K562 (cell line): Measurements from ENCODE around the gene SHMT1. TPM values are rescaled to one million over a fixed set of nuclear protein-coding genes. Genes with fewer than 3 reads are reported as not detected.
A peak's percentile ranks its signal among the peaks of the same experiment; 100 is the strongest.
"Not testable (repeated sequence)": the region's sequence is repeated elsewhere in the genome, so short reads cannot be mapped to it uniquely, and the experiment has no call there.

Experiments used
- ATAC-seq: fragments of 200-7000 bp; cut with Tn5 transposase; 3 replicates; pipeline ENCODE4 v1.9.1; 2020; ENCODE audit warnings: moderate library complexity
- BruUV-seq: library from RNA; stranded (reverse); fragments of 400-500 nt; replicated peaks from 2 replicates; lab custom pipeline; 2021; lab: Mats Ljungman, UMichigan
- CTCF ChIA-PET: fragments of 300-600 bp; formaldehyde crosslinking; extraction: SDS; loops from one replicate; lab custom pipeline; 2021; ENCODE audit warnings: low intra/inter-chr PET ratio; lab: Yijun Ruan, JAX
- POLR2A ChIA-PET: fragments of 300-600, 350-650 bp; sonication (Branson Sonifier 250); formaldehyde crosslinking; extraction: SDS; loops from one replicate; lab custom pipeline; 2021; ENCODE audit warnings: antibody characterized with exemption, inconsistent platforms; lab: Yijun Ruan, JAX
- DNase-seq, 4 experiments: peaks; one replicate each; pipeline versions ENCODE4 v3.0.0 to v3.0.0-alpha.2; 2011 to 2018; ENCODE audit warnings: low spot score in 3 of 4, mixed read lengths in 3 of 4; ENCODE audit errors: extremely low read depth in 1 of 4
- FAIRE-seq: peaks from 2 replicates; lab custom pipeline; 2011; peaks lifted over from hg19 to GRCh38; lab: Jason Lieb, UNC
- H2AFZ ChIP-seq: 2 replicates; pipeline ENCODE4 v1.6.0; 2011; ENCODE audit warnings: low read depth, low read length, control low read depth, inconsistent platforms
- H3K27ac ChIP-seq: fragments of 200-600 bp; 3 replicates; pipeline ENCODE4 v1.8.0; 2011; ENCODE audit warnings: low read depth, mild to moderate bottlenecking, control low read depth, inconsistent platforms, low read length, moderate library complexity, mixed read lengths; ENCODE audit errors: extremely low read depth
- H3K27me3 ChIP-seq, 2 experiments: fragments of 300-600 bp in 1 of 2; 2 replicates in 1 of 2; 3 replicates in 1 of 2; pipeline versions ENCODE4 v1.6.0 to v1.8.0; 2011; ENCODE audit warnings: inconsistent platforms in 2 of 2, low read length in 2 of 2, mild to moderate bottlenecking in 1 of 2, mixed read lengths in 1 of 2, moderate library complexity in 1 of 2; ENCODE audit not compliant: control insufficient read depth in 2 of 2, insufficient read depth in 2 of 2
- H3K36me3 ChIP-seq: fragments of 300-600 bp; 3 replicates; pipeline ENCODE4 v1.8.0; 2011; ENCODE audit warnings: mild to moderate bottlenecking, low read length, inconsistent platforms; ENCODE audit not compliant: control insufficient read depth, insufficient read depth
- H3K4me1 ChIP-seq, 2 experiments: fragments of 200-600 bp in 1 of 2; replicated peaks in 1 of 2; 2 replicates in 1 of 2; 3 replicates in 1 of 2; pipeline versions ENCODE4 v1.5.1 to v1.8.0; 2011; ENCODE audit warnings: inconsistent platforms in 2 of 2, low read length in 2 of 2, mild to moderate bottlenecking in 1 of 2, mixed read lengths in 1 of 2, moderate library complexity in 1 of 2; ENCODE audit not compliant: control insufficient read depth in 2 of 2, insufficient read depth in 2 of 2
- H3K4me2 ChIP-seq: 2 replicates; pipeline ENCODE4 v1.6.1; 2011; ENCODE audit warnings: low read length, control low read depth, inconsistent platforms, mixed read lengths; ENCODE audit not compliant: insufficient read depth
- H3K4me3 ChIP-seq: fragments of 200-600 bp; sonication (generic), shearing (Covaris generic); 2 replicates; pipeline ENCODE4 v1.5.1; 2016; ENCODE audit warnings: control low read depth, inconsistent platforms
- H3K79me2 ChIP-seq: fragments of 200-600 bp; 3 replicates; pipeline ENCODE4 v1.8.0; 2011; ENCODE audit warnings: low read length, inconsistent platforms; ENCODE audit not compliant: control insufficient read depth, insufficient read depth
- H3K9ac ChIP-seq, 2 experiments: 2 replicates each; pipeline versions ENCODE4 v1.6.0 to v1.6.1; 2011; ENCODE audit warnings: low read depth in 2 of 2, low read length in 2 of 2, control low read depth in 1 of 2, inconsistent platforms in 1 of 2, mild to moderate bottlenecking in 1 of 2, mixed read lengths in 1 of 2; ENCODE audit not compliant: insufficient read depth in 1 of 2
- H3K9me1 ChIP-seq: one replicate; pipeline ENCODE4 v1.6.0; 2011; ENCODE audit warnings: inconsistent platforms, mild to moderate bottlenecking, low read length, moderate library complexity; ENCODE audit not compliant: control insufficient read depth, insufficient read depth
- H3K9me3 ChIP-seq: replicated peaks from 2 replicates; pipeline ENCODE4 v1.5.1; 2011; ENCODE audit warnings: low read depth, low read length, inconsistent platforms; ENCODE audit not compliant: control insufficient read depth, insufficient read depth
- H4K20me1 ChIP-seq: replicated peaks from 2 replicates; pipeline ENCODE4 v1.6.1; 2011; ENCODE audit warnings: low read length, inconsistent platforms, mixed read lengths; ENCODE audit not compliant: control insufficient read depth, insufficient read depth
- ARID1B ChIP-seq: fragments of 450-650 bp; IDR thresholded peaks from 2 replicates; pipeline ENCODE4 v1.6.1; 2016; ENCODE audit warnings: antibody characterized with exemption, mild to moderate bottlenecking, inconsistent platforms
- ATF3 ChIP-seq, 2 experiments: fragments of 450-650 bp in 1 of 2; sonication (generic) in 1 of 2; formaldehyde crosslinking in 1 of 2; IDR thresholded peaks in 1 of 2; conservative IDR thresholded peaks in 1 of 2; 2 replicates each; pipeline versions ENCODE4 v1.6.1 to v1.8.1; 2016 to 2023; ENCODE audit warnings: mild to moderate bottlenecking in 2 of 2, moderate library complexity in 2 of 2, inconsistent platforms in 1 of 2, missing genetic modification reagents in 1 of 2
- CBFA2T2 ChIP-seq: fragments of 450-650 bp; conservative IDR thresholded peaks from 2 replicates; pipeline ENCODE4 v1.6.1; 2017; ENCODE audit warnings: mild to moderate bottlenecking
- CBFA2T3 ChIP-seq: fragments of 450-650 bp; IDR thresholded peaks from 2 replicates; pipeline ENCODE4 v1.6.1; 2017
- CTBP1 ChIP-seq: fragments of 450-650 bp; IDR thresholded peaks from 2 replicates; pipeline ENCODE4 v1.6.1; 2016; ENCODE audit warnings: borderline replicate concordance
- DPF2 ChIP-seq: fragments of 450-650 bp; IDR thresholded peaks from 2 replicates; pipeline ENCODE4 v1.6.1; 2016
- EGR1 ChIP-seq: fragments of 450-650 bp; conservative IDR thresholded peaks from 2 replicates; pipeline ENCODE4 v1.6.1; 2017; ENCODE audit warnings: mild to moderate bottlenecking
- FOSL1 ChIP-seq: fragments of 200-800 bp; sonication (Bioruptor generic); conservative IDR thresholded peaks from 2 replicates; pipeline ENCODE4 v1.6.1; 2016; ENCODE audit warnings: missing genetic modification characterization, missing compliant biosample characterization
- JUND ChIP-seq, 2 experiments: IDR thresholded peaks; 2 replicates in 1 of 2; 3 replicates in 1 of 2; pipeline ENCODE4 v1.6.1; 2011; ENCODE audit warnings: borderline replicate concordance in 2 of 2, low read depth in 2 of 2, low read length in 2 of 2, improper control_type of control experiment in 1 of 2, missing biosample characterization in 1 of 2, missing genetic modification characterization in 1 of 2, missing genetic modification reagents in 1 of 2
- KDM1A ChIP-seq, 2 experiments: fragments of 450-650 bp; IDR thresholded peaks; 2 replicates each; pipeline ENCODE4 v1.6.1; 2016; ENCODE audit warnings: mild to moderate bottlenecking in 2 of 2
- RCOR1 ChIP-seq, 2 experiments: IDR thresholded peaks; 2 replicates each; pipeline ENCODE4 v1.6.1; 2012; ENCODE audit warnings: low read depth in 2 of 2, low read length in 2 of 2, borderline replicate concordance in 1 of 2, improper control_type of control experiment in 1 of 2
- SMARCA4 ChIP-seq: fragments of 450-650 bp; IDR thresholded peaks from 2 replicates; pipeline ENCODE4 v1.6.1; 2016
- SMARCE1 ChIP-seq: fragments of 450-650 bp; IDR thresholded peaks from 2 replicates; pipeline ENCODE4 v1.7.1; 2016; ENCODE audit warnings: mild to moderate bottlenecking
- ZFP30 ChIP-seq: fragments of 250-450 bp; sonication (Bioruptor Pico); IDR thresholded peaks from 2 replicates; pipeline ENCODE4 v1.8.0; 2022; ENCODE audit warnings: moderate library complexity, mild to moderate bottlenecking, inconsistent platforms, borderline replicate concordance
- ZNF121 ChIP-seq: sonication (generic); formaldehyde crosslinking; conservative IDR thresholded peaks from 2 replicates; pipeline ENCODE4 v1.8.0; 2022; ENCODE audit warnings: missing genetic modification reagents
- ZNF384 ChIP-seq: IDR thresholded peaks from 2 replicates; pipeline ENCODE4 v1.6.1; 2012; ENCODE audit warnings: low read depth, low read length, improper control_type of control experiment
- WGBS: fragments of 100-300 bp; shearing (Covaris generic); methylation state at CpG from one replicate; pipeline ENCODE4 v1.1.6; 2016; ENCODE audit warnings: low coverage, mixed read lengths; ENCODE audit not compliant: insufficient coverage; ENCODE audit errors: missing lambda C conversion rate; 5-methylcytosine and 5-hydroxymethylcytosine counted together
- in situ Hi-C: fragments of 300-500 bp; cut with MboI; formaldehyde crosslinking; loops from 4 replicates; pipeline ENCODE4 v1.15.0; 2018; ENCODE audit warnings: inconsistent platforms, mixed read lengths
- intact Hi-C: fragments of 100-400 bp; cut with micrococcal nuclease; formaldehyde crosslinking; loops from 2 replicates; pipeline ENCODE4 v1.14.2; 2022
- polyA plus RNA-seq, 8 experiments: library from polyadenylated mRNA; depleted of rRNA in 4 of 8; stranded (reverse) in 5 of 8; unstranded in 3 of 8; fragments of >200 nt; fragmentation: Nextera tagmentation in 2 of 8; fragmentation: Illumina TruSeq in 1 of 8; extraction: Ambion mirVana in 2 of 8; extraction: Trizol in 1 of 8; gene quantifications; 2 replicates each; pipeline versions ENCODE4 v1.2.1 to v1.2.3, GENCODE V29; 2011 to 2014; ENCODE audit warnings: inconsistent platforms in 1 of 8, missing spikeins in 1 of 8
- total RNA-seq, 7 experiments: library from RNA; depleted of rRNA in 6 of 7; stranded (reverse); fragments of >200 nt in 6 of 7; fragmentation: Illumina TruSeq in 2 of 7; extraction: Trizol in 2 of 7; gene quantifications; 2 replicates each; pipeline versions ENCODE4 v1.2.1 to v1.2.3, GENCODE V29; 2011 to 2021; ENCODE audit warnings: low replicate concordance in 1 of 7

The SHMT1 gene
- total and polyA plus RNA-seq, 9 of the 15 experiments (the other 6 are each of a cell fraction or from before 2014, with no cell fraction given): 3.3 to 31.2 (median 23.3) TPM

- H3K36me3 ChIP-seq: no peaks in the 10 kb centered on the region
- peak; percentile 29 for FAIRE-seq
- no TSS peak for BruUV-seq
These were observed 10.9 kb upstream of the SHMT1 start for GRCh38 chr17:18374216-18374615.

GRCh38 chr17:18373181-18373580 is 9.8 kb upstream of the SHMT1 start:
- H3K4me1 ChIP-seq; POLR2A ChIA-PET; H3K4me3 ChIP-seq; BruUV-seq; H3K36me3 ChIP-seq; H3K9me1 ChIP-seq; H3K79me2 ChIP-seq; H3K9me3 ChIP-seq; H3K27ac ChIP-seq; FAIRE-seq; in situ Hi-C loops; intact Hi-C loops; H3K4me2 ChIP-seq; H3K9ac ChIP-seq; H4K20me1 ChIP-seq; TF ChIP-seq ATF3 (CRISPR knock-in tag; conservative IDR thresholded peaks at IDR 0.05): not testable (repeated sequence)
- CTCF ChIA-PET: interaction anchor here (0.6 kb wide), 1 partner anchor 165 kb away, joined by 3 read pairs; no protein-coding TSS in a partner anchor
- WGBS: 4% methylated on average over 3 of the region's 6 CpGs
- ATAC-seq (peak; percentile 38; the same call in 1 of the 3 replicates), DNase-seq (peak in 1 of 4 experiments; percentile 23)
- TF ChIP-seq RCOR1 (IDR thresholded peaks at IDR 0.05; ENCODE audit: borderline replicate concordance in 1 of 2, low read depth in 2 of 2, low read length in 2 of 2) (peak in 1 of 2 experiments; percentile 28; a peak in 1 of 4 replicates), FOSL1 (tag) (peak; percentile 78), SMARCE1 (peak; percentile 60; the same call in 1 of the 2 replicates), CBFA2T3 (peak; percentile 50), EGR1 (peak; percentile 74), KDM1A (IDR thresholded peaks at IDR 0.05) (peak; percentile 50 to 60; a peak in 3 of 4 replicates), ZNF384 (peak; percentile 95), SMARCA4 (peak; percentile 44; the same call in 1 of the 2 replicates), ATF3 (IDR thresholded peaks at IDR 0.05) (peak; percentile 84), CBFA2T2 (peak; percentile 20; the same call in 1 of the 2 replicates), ARID1B (peak; percentile 51; the same call in 1 of the 2 replicates), DPF2 (peak; percentile 61), JUND (IDR thresholded peaks at IDR 0.05; ENCODE audit: borderline replicate concordance, low read depth, low read length) (peak; percentile 86), JUND (tag; IDR thresholded peaks at IDR 0.05; ENCODE audit: borderline replicate concordance, low read depth, low read length) (peak; percentile 58; the same call in 1 of the 3 replicates), CTBP1 (peak; percentile 40; the same call in 1 of the 2 replicates)
- TF ChIP-seq, all 486 proteins: peak for 14; not testable (repeated sequence) for 472
- H2AFZ ChIP-seq, H3K27me3 ChIP-seq: not testable (repeated sequence)

More at GRCh38 chr17:18374216-18374615, 10.9 kb upstream of the SHMT1 start:
- H3K4me1 ChIP-seq: peaks cover 2 to 3% of the 10 kb centered on the region in 2 experiments; a peak in 3 of 5 replicates
- no peak overlapping the region for H2AFZ ChIP-seq
- intact Hi-C loops (no loop called here), in situ Hi-C loops (no loop called here)
- no peak overlapping the region for H3K4me2 ChIP-seq
- no peaks in the 10 kb centered on the region for H3K27me3 ChIP-seq
- no peaks in the 10 kb centered on the region for H3K9me3 ChIP-seq
- H3K4me3 ChIP-seq: no peak overlapping the region
- no peak overlapping the region for H3K27ac ChIP-seq
- 7% methylated on average over 7 of the region's 7 CpGs for WGBS
- H3K79me2 ChIP-seq: no peaks in the 10 kb centered on the region
- no peaks in the 10 kb centered on the region for H3K9me1 ChIP-seq
- ChIA-PET POLR2A (no interaction called here), CTCF (no interaction called here)
- no peak overlapping the region for H3K9ac ChIP-seq
- ATAC-seq (no peak), DNase-seq (no peak)
- TF ChIP-seq ZNF121 (CRISPR knock-in tag) (peak; percentile 45), ZFP30 (CRISPR knock-in tag) (no peak)
- H4K20me1 ChIP-seq: no peaks in the 10 kb centered on the region
